ENCODE results near the gene HOXB2. TPM values are rescaled to one million over a fixed set of nuclear protein-coding genes. Genes with fewer than 3 reads are reported as not detected.

The HOXB2 gene
- polyA plus RNA-seq, 3 donors = 1.6 to 3.8 (median 3.3) TPM

- H3K9me3 ChIP-seq (replicated peaks in 1 of 2; ENCODE audit: control insufficient read depth in 1 of 2, insufficient read depth in 1 of 2, low read length in 2 of 2) = peaks cover 0 to 14% of the 10 kb centered on the region in 2 donors
- Mint-ChIP-seq H3K4me3 (peak overlapping the region in 1 of 2 donors; percentile 99), H3K27ac (no peak overlapping the region), H3K9me3 (peaks cover 0 to 38% (median 16%) of the 10 kb centered on the region in 7 donors), H3K27me3 (ENCODE audit: low read depth in 3 of 3) (peaks cover 100% of the 10 kb centered on the region in 3 donors), H3K4me1 (peaks cover 59% of the 10 kb centered on the region), H3K36me3 (peaks cover 8 to 40% of the 10 kb centered on the region in 2 donors)
- no peak overlapping the region for H3K4me3 ChIP-seq (replicated peaks in 1 of 3; ENCODE audit: low read depth in 2 of 3, low read length in 3 of 3)
- TF ChIP-seq CTCF (IDR thresholded peaks at IDR 0.05) = no peak
- H3K9ac ChIP-seq (ENCODE audit: insufficient read depth, low read length, poor library complexity, severe bottlenecking) = no peak overlapping the region
- H3K4me1 ChIP-seq (ENCODE audit: control insufficient read depth in 1 of 2, insufficient read depth in 2 of 2, low read length in 2 of 2) = peaks cover 35 to 47% of the 10 kb centered on the region in 2 donors
- H4K20me1 ChIP-seq (ENCODE audit: insufficient read depth, low read length) = no peaks in the 10 kb centered on the region
- H3K4me2 ChIP-seq (replicated peaks; ENCODE audit: extremely low read depth, low read length, poor library complexity, severe bottlenecking) = peak overlapping the region; percentile 57
- intact Hi-C loops (cut with micrococcal nuclease) = no loop called here
- DNase-seq = no peak
- no peaks in the 10 kb centered on the region for H3K36me3 ChIP-seq (replicated peaks in 1 of 2; ENCODE audit: control insufficient read depth in 1 of 2, insufficient read depth in 2 of 2, low read length in 2 of 2)
- no peaks in the 10 kb centered on the region for H3K79me2 ChIP-seq (ENCODE audit: insufficient read depth, low read length)
- H3K27me3 ChIP-seq (ENCODE audit: control insufficient read depth in 2 of 2, insufficient read depth in 2 of 2, low read length in 2 of 2) = peaks cover 84 to 99% of the 10 kb centered on the region in 2 donors
- no peak overlapping the region for H3K27ac ChIP-seq (ENCODE audit: low read depth in 1 of 2, low read length in 2 of 2)
- no peak overlapping the region for H2AFZ ChIP-seq (ENCODE audit: insufficient read depth, low read depth, low read length, poor library complexity, severe bottlenecking)
- WGBS (ENCODE audit: insufficient coverage) = 5% methylated on average over 3 of the region's 10 CpGs
These were observed 44.3 kb upstream of the HOXB2 start for GRCh38 chr17:48589060-48589830.

- peaks cover 56% of the 10 kb centered on the region for H3K4me1 Mint-ChIP-seq
- no peak overlapping the region for H3K9ac ChIP-seq (ENCODE audit: insufficient read depth, low read length, poor library complexity, severe bottlenecking)
- WGBS (ENCODE audit: insufficient coverage) = no CpG with 5 or more reads among the region's 2 CpGs
These were observed 43.6 kb upstream of the HOXB2 start for GRCh38 chr17:48588528-48588927.

More at GRCh38 chr17:48588528-48588927, 43.6 kb upstream of the HOXB2 start:
- no peaks in the 10 kb centered on the region for H3K36me3 ChIP-seq (replicated peaks in 1 of 2; ENCODE audit: control insufficient read depth in 1 of 2, insufficient read depth in 2 of 2, low read length in 2 of 2)
- no peak overlapping the region for H3K4me2 ChIP-seq (replicated peaks; ENCODE audit: extremely low read depth, low read length, poor library complexity, severe bottlenecking)
- H3K79me2 ChIP-seq (ENCODE audit: insufficient read depth, low read length) = no peaks in the 10 kb centered on the region
- Mint-ChIP-seq H3K36me3 (peaks cover 8 to 44% of the 10 kb centered on the region in 2 donors), H3K9me3 (peaks cover 0 to 34% (median 16%) of the 10 kb centered on the region in 7 donors), H3K27ac (no peak overlapping the region), H3K4me3 (peak overlapping the region in 1 of 2 donors; percentile 99), H3K27me3 (ENCODE audit: low read depth in 3 of 3) (peaks cover 99 to 100% (median 100%) of the 10 kb centered on the region in 3 donors)
- no peak overlapping the region for H3K27ac ChIP-seq (ENCODE audit: low read depth in 1 of 2, low read length in 2 of 2)
- intact Hi-C loops (cut with micrococcal nuclease) = no loop called here
- H3K4me1 ChIP-seq (ENCODE audit: control insufficient read depth in 1 of 2, insufficient read depth in 2 of 2, low read length in 2 of 2) = peaks cover 34 to 46% of the 10 kb centered on the region in 2 donors
- H4K20me1 ChIP-seq (ENCODE audit: insufficient read depth, low read length) = no peaks in the 10 kb centered on the region
- no peak for DNase-seq
- peaks cover 0 to 16% of the 10 kb centered on the region in 2 donors for H3K9me3 ChIP-seq (replicated peaks in 1 of 2; ENCODE audit: control insufficient read depth in 1 of 2, insufficient read depth in 1 of 2, low read length in 2 of 2)
- H2AFZ ChIP-seq (ENCODE audit: insufficient read depth, low read depth, low read length, poor library complexity, severe bottlenecking) = no peak overlapping the region
- peaks cover 90 to 99% of the 10 kb centered on the region in 2 donors for H3K27me3 ChIP-seq (ENCODE audit: control insufficient read depth in 2 of 2, insufficient read depth in 2 of 2, low read length in 2 of 2)
- no peak overlapping the region for H3K4me3 ChIP-seq (replicated peaks in 1 of 3; ENCODE audit: low read depth in 2 of 3, low read length in 3 of 3)
- TF ChIP-seq CTCF (IDR thresholded peaks at IDR 0.05) = no peak

All from CD14-positive monocyte (primary cell).